Left ventricle myocardium inferior (tissue), 1 donor: ENCODE results near the gene HSD17B8. TPM values are rescaled to one million over a fixed set of nuclear protein-coding genes. Genes with fewer than 3 reads are reported as not detected.

Experiments
- DNase-seq: peaks from one replicate; pipeline ENCODE4 v3.0.0-alpha.2; 2020
- H3K27ac ChIP-seq: fragments of 200-600 bp; replicated peaks from 2 replicates; pipeline ENCODE4 v1.8.0; 2021
- H3K27me3 ChIP-seq: fragments of 200-600 bp; 2 replicates; pipeline ENCODE4 v1.8.0; 2021; ENCODE audit warnings: low read depth
- H3K36me3 ChIP-seq: fragments of 200-600 bp; 2 replicates; pipeline ENCODE4 v1.8.0; 2021
- H3K4me1 ChIP-seq: fragments of 200-600 bp; 2 replicates; pipeline ENCODE4 v1.8.0; 2021
- H3K4me3 ChIP-seq: fragments of 200-600 bp; 2 replicates; pipeline ENCODE4 v1.8.0; 2021; ENCODE audit warnings: mild to moderate bottlenecking, moderate library complexity
- H3K9me3 ChIP-seq: fragments of 200-600 bp; replicated peaks from 2 replicates; pipeline ENCODE4 v1.8.0; 2021
- intact Hi-C: fragments of 100-400 bp; cut with micrococcal nuclease; formaldehyde crosslinking; loops from one replicate; pipeline ENCODE4 v1.11.0; 2022
- total RNA-seq: library from RNA; stranded (reverse); fragmentation: NEBNext Ultra II Directional; extraction: Animal tissue kit (Norgen Biotek cat#: 25700); gene quantifications from one replicate; pipeline ENCODE4 v1.2.1, GENCODE V29; 2021
- TF ChIP-seq, protein P1 (sequence below): fragments of 200-600 bp; IDR thresholded peaks from 2 replicates; pipeline ENCODE4 v1.8.0; 2021; ENCODE audit warnings: antibody characterized with exemption, mild to moderate bottlenecking, borderline replicate concordance
- donor health status: DM: no; HTN: yes; CAD: no; lungs with severe emphysema.

HSD17B8 gene
- total RNA-seq, 1 donor from 2014 or later: 18.2 TPM

DNA sequence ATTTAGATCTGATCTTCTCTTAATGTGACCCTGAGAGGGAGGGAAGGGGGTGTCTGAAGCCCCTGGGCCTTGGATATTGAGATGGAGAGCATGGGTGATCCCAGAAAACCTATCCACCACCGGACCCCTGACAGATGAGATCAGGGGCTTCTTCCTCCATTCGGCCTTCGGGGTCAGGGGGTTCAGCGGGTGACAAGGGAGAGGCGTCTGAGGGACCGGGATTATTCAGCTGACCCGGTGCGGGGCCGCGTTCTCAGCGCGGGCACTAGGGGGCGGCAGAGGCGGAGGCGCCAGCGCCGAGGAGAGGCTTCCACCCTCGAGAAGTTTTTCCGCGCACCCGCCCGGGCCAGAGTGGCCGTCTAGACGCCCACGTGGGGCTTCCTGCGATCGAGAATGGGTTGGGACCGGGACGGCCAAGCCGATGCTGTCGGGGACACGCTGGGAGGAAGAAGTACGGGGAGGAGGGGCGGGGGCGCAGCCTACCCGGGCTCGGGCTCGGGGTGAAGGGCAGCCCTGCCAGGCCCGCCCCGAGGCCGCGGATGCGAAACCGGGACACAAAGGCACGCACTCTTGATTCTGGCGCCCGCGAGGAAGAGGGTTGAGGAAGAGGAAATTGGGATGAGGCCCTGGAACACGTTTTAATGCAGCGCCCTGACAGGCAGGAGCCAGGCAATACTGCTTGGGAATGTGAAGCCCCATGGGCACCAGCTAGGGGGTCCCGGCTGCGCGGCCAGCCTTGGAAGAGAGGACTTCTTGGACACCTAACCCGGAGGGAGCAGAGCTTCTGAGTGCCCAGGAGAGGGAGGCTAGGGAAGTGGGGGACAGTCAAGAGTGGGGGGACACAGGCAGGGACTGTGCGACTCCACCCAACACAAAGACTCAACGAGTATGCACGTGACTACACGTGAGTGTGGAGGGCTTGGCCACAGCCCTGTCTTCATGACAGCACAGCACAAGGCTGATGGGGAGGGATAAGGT lies 42.8 kb upstream of the HSD17B8 start:
- peak; percentile 85 for DNase-seq
- Histone ChIP-seq H3K4me3 (peak overlapping the region; percentile 67), H3K27me3 (no peaks in the 10 kb centered on the region), H3K9me3 (no peaks in the 10 kb centered on the region), H3K27ac (peak overlapping the region; percentile 43), H3K4me1 (peaks cover 16% of the 10 kb centered on the region), H3K36me3 (no peaks in the 10 kb centered on the region)
- TF ChIP-seq, protein P1, sequence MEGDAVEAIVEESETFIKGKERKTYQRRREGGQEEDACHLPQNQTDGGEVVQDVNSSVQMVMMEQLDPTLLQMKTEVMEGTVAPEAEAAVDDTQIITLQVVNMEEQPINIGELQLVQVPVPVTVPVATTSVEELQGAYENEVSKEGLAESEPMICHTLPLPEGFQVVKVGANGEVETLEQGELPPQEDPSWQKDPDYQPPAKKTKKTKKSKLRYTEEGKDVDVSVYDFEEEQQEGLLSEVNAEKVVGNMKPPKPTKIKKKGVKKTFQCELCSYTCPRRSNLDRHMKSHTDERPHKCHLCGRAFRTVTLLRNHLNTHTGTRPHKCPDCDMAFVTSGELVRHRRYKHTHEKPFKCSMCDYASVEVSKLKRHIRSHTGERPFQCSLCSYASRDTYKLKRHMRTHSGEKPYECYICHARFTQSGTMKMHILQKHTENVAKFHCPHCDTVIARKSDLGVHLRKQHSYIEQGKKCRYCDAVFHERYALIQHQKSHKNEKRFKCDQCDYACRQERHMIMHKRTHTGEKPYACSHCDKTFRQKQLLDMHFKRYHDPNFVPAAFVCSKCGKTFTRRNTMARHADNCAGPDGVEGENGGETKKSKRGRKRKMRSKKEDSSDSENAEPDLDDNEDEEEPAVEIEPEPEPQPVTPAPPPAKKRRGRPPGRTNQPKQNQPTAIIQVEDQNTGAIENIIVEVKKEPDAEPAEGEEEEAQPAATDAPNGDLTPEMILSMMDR: peak; percentile 99
- intact Hi-C loops: loop anchor here (5.0 kb wide), 1 partner anchor 86 kb away; no protein-coding TSS in a partner anchor

DNA sequence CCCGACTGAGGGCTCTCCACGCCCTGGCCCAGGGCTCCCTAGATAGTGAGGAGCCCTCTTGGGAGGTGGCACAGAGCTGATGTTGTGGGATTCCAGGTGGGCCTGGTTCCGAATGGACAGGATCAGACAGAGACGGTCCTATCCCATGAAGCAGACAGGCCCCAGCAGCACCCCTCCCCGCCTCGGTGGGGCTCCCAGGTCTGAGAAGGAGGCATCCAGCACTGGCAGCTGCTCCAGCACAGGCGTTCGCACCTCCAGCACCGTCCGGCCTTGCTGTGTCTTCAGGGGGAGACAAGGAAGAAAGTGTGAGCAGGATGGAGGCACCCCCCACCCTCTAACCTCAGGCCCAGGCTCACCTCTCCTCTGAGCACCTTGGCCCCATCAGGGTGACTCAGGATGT lies 40.9 kb upstream of the HSD17B8 start:
- H3K27ac ChIP-seq: no peak overlapping the region
- H3K4me3 ChIP-seq: no peak overlapping the region
- TF ChIP-seq, protein P1: no peak
- intact Hi-C loops: loop anchor here (5.0 kb wide), 1 partner anchor 84 kb away; no protein-coding TSS in a partner anchor
- H3K4me1 ChIP-seq: peaks cover 16% of the 10 kb centered on the region
- H3K27me3 ChIP-seq: no peaks in the 10 kb centered on the region
- DNase-seq: no peak
- no peaks in the 10 kb centered on the region for H3K36me3 ChIP-seq
- no peaks in the 10 kb centered on the region for H3K9me3 ChIP-seq

- Histone ChIP-seq H3K36me3 (no peaks in the 10 kb centered on the region), H3K27me3 (no peaks in the 10 kb centered on the region), H3K27ac (no peak overlapping the region), H3K9me3 (no peaks in the 10 kb centered on the region), H3K4me1 (peaks cover 16% of the 10 kb centered on the region), H3K4me3 (no peak overlapping the region)
- intact Hi-C loops: loop anchor here (5.0 kb wide), 1 partner anchor 83 kb away; no protein-coding TSS in a partner anchor
- TF ChIP-seq, protein P1: no peak
- no peak for DNase-seq
Measured at GRCh38 chr6:33164176-33164575, 40.3 kb upstream of the HSD17B8 start.

DNA sequence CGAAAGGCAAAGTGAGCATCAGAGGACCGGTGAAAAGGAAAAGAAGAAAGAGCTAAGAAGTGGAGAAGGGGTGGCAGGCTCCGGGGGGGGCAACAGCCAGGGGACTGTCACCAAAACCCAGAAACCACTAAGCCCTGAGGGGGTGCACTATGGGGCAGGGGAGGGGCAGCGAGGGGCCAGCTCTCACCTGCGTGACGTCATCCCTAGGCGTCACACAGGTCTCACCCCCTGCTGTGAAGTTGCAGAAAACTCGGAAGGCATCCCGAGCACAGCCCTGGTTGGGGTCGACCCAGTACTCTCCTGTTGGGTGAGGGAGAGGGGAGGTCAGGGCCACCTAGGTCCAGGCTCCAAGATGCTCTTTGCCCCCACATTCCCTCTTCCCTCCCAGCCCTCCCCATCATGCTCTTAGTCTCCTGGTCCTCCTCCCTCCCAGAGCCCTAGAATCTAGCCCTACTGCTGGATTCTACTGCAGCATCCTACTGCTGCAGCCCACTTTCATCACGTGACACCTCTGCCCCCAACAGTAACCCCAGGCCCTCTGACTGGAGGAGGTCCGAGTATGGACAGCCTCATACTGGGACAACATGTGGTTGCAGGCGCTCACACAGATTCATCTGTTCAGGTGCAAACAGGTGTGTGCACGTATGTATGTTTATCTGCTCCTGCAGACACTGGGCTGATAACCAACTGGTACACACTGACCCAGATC lies 39.6 kb upstream of the HSD17B8 start:
- intact Hi-C loops: loop anchor here (5.0 kb wide), 1 partner anchor 82 kb away; no protein-coding TSS in a partner anchor

More for the DNA sequence above, 39.6 kb upstream of the HSD17B8 start:
- H3K4me3 ChIP-seq: no peak overlapping the region
- H3K27ac ChIP-seq: no peak overlapping the region
- TF ChIP-seq, protein P1: no peak
- H3K9me3 ChIP-seq: no peaks in the 10 kb centered on the region
- no peaks in the 10 kb centered on the region for H3K36me3 ChIP-seq
- H3K27me3 ChIP-seq: no peaks in the 10 kb centered on the region
- peaks cover 16% of the 10 kb centered on the region for H3K4me1 ChIP-seq
- DNase-seq: no peak
